IMR-90 (cell line): Measurements from ENCODE around the gene SURF1. TPM values are rescaled to one million over a fixed set of nuclear protein-coding genes. Genes with fewer than 3 reads are reported as not detected.

Source experiments
- ATAC-seq: fragments of 200-7000 bp; cut with Tn5 transposase; 2 replicates; pipeline ENCODE4 v1.9.1; 2020; ENCODE audit warnings: low read depth, mild to moderate bottlenecking, moderate library complexity
- BruUV-seq: library from RNA; stranded (reverse); fragments of 400-500 nt; replicated peaks from 2 replicates; lab custom pipeline; 2021; lab: Mats Ljungman, UMichigan
- CTCF ChIA-PET: fragments of 300-600 bp; formaldehyde crosslinking; extraction: SDS; loops from one replicate; lab custom pipeline; 2021; ENCODE audit warnings: antibody characterized with exemption; lab: Yijun Ruan, JAX
- POLR2A ChIA-PET: fragments of 300-600 bp; sonication (Branson Sonifier 250); formaldehyde crosslinking; loops from one replicate; lab custom pipeline; 2022; ENCODE audit warnings: antibody characterized with exemption; ENCODE audit not compliant: unreplicated experiment; lab: Charles Lee
- DNase-seq: peaks from one replicate; pipeline ENCODE4 v3.0.0; 2013
- H2AFZ ChIP-seq: replicated peaks from 2 replicates; pipeline ENCODE3; 2013; ENCODE audit warnings: low read length, mild to moderate bottlenecking; ENCODE audit not compliant: poor library complexity
- H2AK5ac ChIP-seq: 2 replicates; pipeline ENCODE4 v1.6.1; 2013; ENCODE audit warnings: low read depth, low read length, inconsistent platforms
- H2AK9ac ChIP-seq: replicated peaks from 2 replicates; pipeline ENCODE3; 2013; ENCODE audit warnings: mild to moderate bottlenecking, low read depth, low read length, moderate library complexity; ENCODE audit not compliant: poor library complexity
- H2BK120ac ChIP-seq: 2 replicates; pipeline ENCODE4 v1.6.1; 2013; ENCODE audit warnings: low read depth, low read length, inconsistent platforms
- H2BK15ac ChIP-seq: 3 replicates; pipeline ENCODE4 v1.6.1; 2013; ENCODE audit warnings: low read depth, low read length, inconsistent platforms
- H2BK20ac ChIP-seq: 2 replicates; pipeline ENCODE4 v1.6.1; 2013; ENCODE audit warnings: low read depth, mild to moderate bottlenecking, inconsistent platforms, low read length, moderate library complexity
- H2BK5ac ChIP-seq: 2 replicates; pipeline ENCODE4 v1.6.1; 2013; ENCODE audit warnings: mild to moderate bottlenecking, low read depth, low read length, inconsistent platforms; ENCODE audit not compliant: poor library complexity, severe bottlenecking
- H3K14ac ChIP-seq: replicated peaks from 2 replicates; pipeline ENCODE4 v1.6.1; 2013; ENCODE audit warnings: low read depth, low read length, inconsistent platforms
- H3K18ac ChIP-seq: 2 replicates; pipeline ENCODE4 v1.6.1; 2013; ENCODE audit warnings: low read depth, low read length, control low read depth
- H3K23ac ChIP-seq: 2 replicates; pipeline ENCODE4 v1.6.1; 2013; ENCODE audit warnings: low read depth, low read length, inconsistent platforms
- H3K27ac ChIP-seq: 2 replicates; pipeline ENCODE4 v1.5.1; 2013; ENCODE audit warnings: mild to moderate bottlenecking, control low read depth, low read length; ENCODE audit not compliant: insufficient read depth
- H3K27me3 ChIP-seq: 2 replicates; pipeline ENCODE4 v1.6.1; 2013; ENCODE audit warnings: low read length; ENCODE audit not compliant: control insufficient read depth, insufficient read depth
- H3K36me3 ChIP-seq: 2 replicates; pipeline ENCODE4 v1.6.1; 2013; ENCODE audit warnings: low read length, mixed read lengths; ENCODE audit not compliant: control insufficient read depth, insufficient read depth
- H3K4ac ChIP-seq: 2 replicates; pipeline ENCODE4 v1.6.1; 2013; ENCODE audit warnings: low read depth, low read length, inconsistent platforms
- H3K4me1 ChIP-seq: 2 replicates; pipeline ENCODE4 v1.6.1; 2013; ENCODE audit warnings: low read length, mixed read lengths; ENCODE audit not compliant: control insufficient read depth, insufficient read depth
- H3K4me2 ChIP-seq: 2 replicates; pipeline ENCODE4 v1.6.1; 2013; ENCODE audit warnings: low read depth, mild to moderate bottlenecking, control low read depth, low read length, moderate library complexity
- H3K4me3 ChIP-seq: 2 replicates; pipeline ENCODE4 v1.5.1; 2013; ENCODE audit warnings: low read depth, mild to moderate bottlenecking, control low read depth, low read length, moderate library complexity; ENCODE audit not compliant: insufficient read depth
- H3K56ac ChIP-seq: 2 replicates; pipeline ENCODE4 v1.6.1; 2013; ENCODE audit warnings: low read length, inconsistent platforms; ENCODE audit not compliant: insufficient read depth; ENCODE audit errors: extremely low read depth
- H3K79me1 ChIP-seq, 2 experiments: 2 replicates each; pipeline ENCODE4 v1.6.1; 2013; ENCODE audit warnings: low read length in 2 of 2, inconsistent platforms in 1 of 2, low read depth in 1 of 2
- H3K9ac ChIP-seq: 2 replicates; pipeline ENCODE4 v1.6.1; 2013; ENCODE audit warnings: low read depth, low read length, control low read depth
- H3K9me1 ChIP-seq: 2 replicates; pipeline ENCODE4 v1.6.1; 2013; ENCODE audit warnings: low read length, inconsistent platforms; ENCODE audit not compliant: insufficient read depth
- H3K9me3 ChIP-seq: 2 replicates; pipeline ENCODE4 v1.6.1; 2013; ENCODE audit warnings: low read length; ENCODE audit not compliant: control insufficient read depth, insufficient read depth
- H4K20me1 ChIP-seq: 2 replicates; pipeline ENCODE4 v1.6.1; 2013; ENCODE audit warnings: low read length, inconsistent platforms; ENCODE audit not compliant: insufficient read depth
- H4K5ac ChIP-seq: 2 replicates; pipeline ENCODE4 v1.6.1; 2013; ENCODE audit warnings: mild to moderate bottlenecking, low read depth, low read length, control low read depth
- H4K8ac ChIP-seq, 2 experiments: 2 replicates each; pipeline ENCODE4 v1.6.1; 2013; ENCODE audit warnings: low read depth in 2 of 2, low read length in 2 of 2, control low read depth in 1 of 2, inconsistent platforms in 1 of 2
- H4K91ac ChIP-seq: 2 replicates; pipeline ENCODE4 v1.6.1; 2013; ENCODE audit warnings: low read depth, low read length, inconsistent platforms; ENCODE audit not compliant: insufficient read depth
- BHLHE40 ChIP-seq: fragments of 150-350 bp; IDR thresholded peaks from 2 replicates; pipeline ENCODE4 v1.6.1; 2016; ENCODE audit warnings: mild to moderate bottlenecking, low read depth, low read length
- RAD21 ChIP-seq: IDR thresholded peaks from 2 replicates; pipeline ENCODE4 v1.6.1; 2012; ENCODE audit warnings: low read length, improper control_type of control experiment
- RFX5 ChIP-seq: IDR thresholded peaks from 2 replicates; pipeline ENCODE4 v1.8.0; 2012; ENCODE audit warnings: low read depth, mild to moderate bottlenecking, low read length, moderate library complexity
- SMC3 ChIP-seq: fragments of 150-350 bp; IDR thresholded peaks from 2 replicates; pipeline ENCODE4 v1.6.1; 2016; ENCODE audit warnings: low read depth, mild to moderate bottlenecking, antibody characterized with exemption, low read length, moderate library complexity
- WGBS, 2 experiments: methylation state at CpG; one replicate each; pipeline versions ENCODE4 v1.1.5 to v1.1.7; 2013; ENCODE audit warnings: missing lambda C conversion rate in 2 of 2; ENCODE audit not compliant: insufficient read length in 1 of 2; ENCODE audit errors: extremely low coverage in 2 of 2; 5-methylcytosine and 5-hydroxymethylcytosine counted together
- dilution Hi-C: fragments of 300-500 bp; cut with HindIII; formaldehyde crosslinking; loops from one replicate; pipeline ENCODE4 v1.14.3; 2018; ENCODE audit warnings: low sequenced_read_pairs; ENCODE audit not compliant: unreplicated experiment
- in situ Hi-C: fragments of 300-500 bp; cut with MboI; formaldehyde crosslinking; loops from 3 replicates; pipeline ENCODE4 v1.14.3; 2019; ENCODE audit warnings: low sequenced_read_pairs, inconsistent platforms, mixed read lengths
- intact Hi-C: fragments of 100-400 bp; cut with micrococcal nuclease; formaldehyde crosslinking; loops from 2 replicates; pipeline ENCODE4 v1.10.0; 2022
- polyA plus RNA-seq, 3 experiments: library from polyadenylated mRNA; depleted of rRNA; stranded (reverse); fragments of >200 nt; gene quantifications; 2 replicates each; pipeline ENCODE4 v1.2.3, GENCODE V29; 2012; ENCODE audit warnings: low replicate concordance in 1 of 3
- total RNA-seq: library from RNA; depleted of rRNA; stranded (reverse); fragments of >200 nt; gene quantifications from 2 replicates; pipeline ENCODE4 v1.2.3, GENCODE V29; 2012
- TF ChIP-seq, protein P1 (sequence below): fragments of 150-350 bp; IDR thresholded peaks from 2 replicates; pipeline ENCODE4 v1.6.1; 2017; ENCODE audit warnings: mild to moderate bottlenecking, antibody characterized with exemption, low read length, low read depth

SURF1 gene
- total and polyA plus RNA-seq, 2 of the 4 experiments (the other 2 are of a cell fraction), result 15.1 to 24.5 TPM

DNA sequence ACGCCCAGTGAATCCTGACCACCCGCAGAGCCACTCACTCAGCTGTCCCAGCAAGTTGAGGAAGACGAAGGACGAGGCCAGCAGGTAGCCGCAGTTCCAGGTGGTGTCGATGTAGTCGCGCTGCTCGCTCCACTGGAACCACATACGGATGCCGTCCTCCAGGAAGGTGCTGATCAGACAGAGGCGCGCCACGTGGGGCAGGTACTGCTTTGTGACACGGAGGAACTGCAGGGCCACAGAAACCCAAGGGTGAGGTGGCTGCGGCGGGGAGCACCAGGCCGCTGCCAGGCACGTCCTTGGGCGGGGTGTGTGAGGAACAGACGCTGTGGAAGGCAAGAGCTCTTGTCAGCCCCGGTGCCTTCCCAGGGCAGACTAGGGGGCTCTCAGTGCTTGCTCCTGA is 10.9 kb upstream of the SURF1 start:
- no peak overlapping the region for H2AK9ac ChIP-seq
- H2BK20ac ChIP-seq, result no peak overlapping the region
- DNase-seq (no peak), ATAC-seq (no peak)
- WGBS, 2 experiments, result 96% methylated on average over 13 of the region's 22 CpGs; no CpG with 5 or more reads in 1 of the 2 experiments
- in situ Hi-C loops (no loop called here), dilution Hi-C loops (no loop called here), intact Hi-C loops (no loop called here)
- H3K27ac ChIP-seq, result no peak overlapping the region
- no peak overlapping the region for H2BK120ac ChIP-seq
- H3K4me1 ChIP-seq, result peaks cover 11% of the 10 kb centered on the region
- H3K56ac ChIP-seq, result no peak overlapping the region
- peaks cover 86% of the 10 kb centered on the region for H3K36me3 ChIP-seq
- no peak overlapping the region for H3K4me3 ChIP-seq
- H3K23ac ChIP-seq, result no peak overlapping the region
- no peak overlapping the region for H4K5ac ChIP-seq
- H3K9me1 ChIP-seq, result peaks cover 30% of the 10 kb centered on the region
- H3K9ac ChIP-seq, result no peak overlapping the region
- no peak overlapping the region for H3K14ac ChIP-seq
- BruUV-seq, result no TSS peak
- no peak overlapping the region for H3K4me2 ChIP-seq
- no peaks in the 10 kb centered on the region for H3K9me3 ChIP-seq
- no peak overlapping the region for H3K18ac ChIP-seq
- no peak overlapping the region for H4K91ac ChIP-seq
- no peaks in the 10 kb centered on the region for H3K27me3 ChIP-seq
- H3K4ac ChIP-seq, result no peak overlapping the region
- no peak overlapping the region for H2AFZ ChIP-seq
- no peak overlapping the region for H2BK5ac ChIP-seq
- H4K20me1 ChIP-seq, result peaks cover 96% of the 10 kb centered on the region
- no peak overlapping the region for H4K8ac ChIP-seq
- peaks cover 28 to 80% of the 10 kb centered on the region in 2 experiments for H3K79me1 ChIP-seq
- ChIA-PET CTCF (no interaction called here), POLR2A (no interaction called here)
- TF ChIP-seq BHLHE40 (no peak), RAD21 (no peak), RFX5 (no peak), SMC3 (no peak)
- TF ChIP-seq, protein P1, sequence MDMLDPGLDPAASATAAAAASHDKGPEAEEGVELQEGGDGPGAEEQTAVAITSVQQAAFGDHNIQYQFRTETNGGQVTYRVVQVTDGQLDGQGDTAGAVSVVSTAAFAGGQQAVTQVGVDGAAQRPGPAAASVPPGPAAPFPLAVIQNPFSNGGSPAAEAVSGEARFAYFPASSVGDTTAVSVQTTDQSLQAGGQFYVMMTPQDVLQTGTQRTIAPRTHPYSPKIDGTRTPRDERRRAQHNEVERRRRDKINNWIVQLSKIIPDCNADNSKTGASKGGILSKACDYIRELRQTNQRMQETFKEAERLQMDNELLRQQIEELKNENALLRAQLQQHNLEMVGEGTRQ, result no peak
- no peak overlapping the region for H2AK5ac ChIP-seq
- no peak overlapping the region for H2BK15ac ChIP-seq
